Mucosa of descending colon (tissue), 3 donors: ENCODE data around the gene SMAD6. TPM values are rescaled to one million over a fixed set of nuclear protein-coding genes. Genes with fewer than 3 reads are reported as not detected.

Source experiments
- ATAC-seq: fragments of 200-7000 bp; cut with Tn5 transposase; one replicate; pipeline ENCODE4 v1.9.1; 2020; ENCODE audit warnings: mild to moderate bottlenecking, moderate library complexity
- DNase-seq, 3 donors: peaks; one replicate each; pipeline ENCODE4 v3.0.0-alpha.2; 2020
- H3K36me3 ChIP-seq: fragments of 200-600 bp; one replicate; pipeline ENCODE4 v1.8.0; 2021; ENCODE audit warnings: low read depth, mild to moderate bottlenecking
- H3K4me1 ChIP-seq: fragments of 200-600 bp; one replicate; pipeline ENCODE4 v1.8.0; 2021; ENCODE audit warnings: low read depth, mild to moderate bottlenecking
- H3K4me3 ChIP-seq: fragments of 200-600 bp; one replicate; pipeline ENCODE4 v1.8.0; 2021; ENCODE audit warnings: mild to moderate bottlenecking
- H3K9me3 ChIP-seq: fragments of 200-600 bp; one replicate; pipeline ENCODE4 v1.8.0; 2021; ENCODE audit warnings: mild to moderate bottlenecking
- CTCF ChIP-seq: fragments of 200-600 bp; IDR thresholded peaks from one replicate; pipeline ENCODE4 v1.8.0; 2022; ENCODE audit warnings: antibody characterized with exemption, mild to moderate bottlenecking
- intact Hi-C, 2 donors: fragments of 100-400 bp; cut with DNase I in 1 of 2; cut with micrococcal nuclease in 1 of 2; formaldehyde crosslinking; loops; one replicate each; pipeline versions ENCODE4 v1.11.0 to v1.11.1; 2022; cut with DNase I, micrococcal nuclease
- total RNA-seq, 3 donors: library from RNA; stranded (reverse); fragmentation: NEBNext Ultra II Directional in 2 of 3; extraction: Animal tissue kit (Norgen Biotek cat#: 25700) in 2 of 3; gene quantifications; one replicate each; pipeline versions ENCODE4 v1.2.1 to v1.2.4, GENCODE V29; 2021 to 2023
- donor health status: DM: no; HTN: no; CAD: no; lungs with moderate emphysema.
- donor health status: DM: no; HTN: no; CAD: no.
- donor health status: DM: no; HTN: yes; CAD: no.

SMAD6 gene
- total RNA-seq, 3 donors from 2014 or later = 11.5 to 18.5 (median 12.8) TPM

- intact Hi-C loops = loop anchor here in 1 of 2 donors (10.0 kb wide), 1 partner anchor 47 kb away; no protein-coding TSS in a partner anchor
- ATAC-seq (no peak), DNase-seq (no peak)
These were observed 129.9 kb downstream of the SMAD6 start for GRCh38 chr15:66831801-66832390.

More at GRCh38 chr15:66831801-66832390, 129.9 kb downstream of the SMAD6 start:
- no peaks in the 10 kb centered on the region for H3K9me3 ChIP-seq
- H3K4me3 ChIP-seq = no peak overlapping the region
- no peaks in the 10 kb centered on the region for H3K36me3 ChIP-seq
- TF ChIP-seq CTCF = no peak
- no peaks in the 10 kb centered on the region for H3K4me1 ChIP-seq

Other genes with a start within 250 kb of the SMAD6 start
- 10 to 100 TPM; 17.5 to 31.8 (median 21.1) TPM for gene SNAPC5, start 204.5 kb upstream of the SMAD6 start, total RNA-seq
- gene RPL4, start 197.4 kb upstream of the SMAD6 start, total RNA-seq = 1,000 to 10,000 TPM; 1,087 to 1,829 (median 1,623) TPM
- gene ZWILCH, start 196.9 kb upstream of the SMAD6 start, total RNA-seq = 10 to 100 TPM in 1 of 3 donors, 1 to 10 TPM in 2; 4.8 to 11.7 (median 5.8) TPM
- not detected for gene LCTL, start 136.2 kb upstream of the SMAD6 start, total RNA-seq